SK-N-SH (cell line): Measurements from ENCODE around the gene DDX54. TPM values are rescaled to one million over a fixed set of nuclear protein-coding genes. Genes with fewer than 3 reads are reported as not detected.

ENCODE experiments used
- CTCF ChIA-PET: fragments of 300-600, 350-600 bp; formaldehyde crosslinking; extraction: SDS; loops from one replicate; lab custom pipeline; 2021; lab: Yijun Ruan, JAX
- POLR2A ChIA-PET: fragments of 350-600 bp; sonication (Branson Sonifier 250); formaldehyde crosslinking; extraction: SDS; loops from one replicate; lab custom pipeline; 2020; ENCODE audit warnings: antibody characterized with exemption, inconsistent platforms; lab: Yijun Ruan, JAX
- DNase-seq: peaks from one replicate; pipeline ENCODE4 v3.0.0; 2012
- H2AFZ ChIP-seq: fragments of 200-600 bp; sonication (generic); 2 replicates; pipeline ENCODE4 v1.8.1; 2016; ENCODE audit warnings: antibody characterized with exemption, mild to moderate bottlenecking, low read depth
- H3F3A ChIP-seq: fragments of 200-600 bp; sonication (generic); replicated peaks from 2 replicates; pipeline ENCODE3; 2016; ENCODE audit warnings: antibody characterized with exemption, mild to moderate bottlenecking; ENCODE audit not compliant: insufficient read depth
- H3K27ac ChIP-seq, 2 experiments: fragments of 200-500 bp in 1 of 2; fragments of 200-600 bp in 1 of 2; sonication (Bioruptor generic) in 1 of 2; sonication (generic), shearing (Covaris generic) in 1 of 2; 2 replicates each; pipeline versions ENCODE4 v1.5.1 to v1.6.1; 2014 to 2016; ENCODE audit warnings: low read depth in 2 of 2, inconsistent platforms in 1 of 2, low read length in 1 of 2, mild to moderate bottlenecking in 1 of 2, mixed read lengths in 1 of 2
- H3K27me3 ChIP-seq: fragments of 200-600 bp; sonication (generic), shearing (Covaris generic); 2 replicates; pipeline ENCODE4 v1.6.1; 2016; ENCODE audit warnings: mixed run types; ENCODE audit not compliant: insufficient read depth
- H3K36me3 ChIP-seq, 2 experiments: fragments of 200-500 bp in 1 of 2; fragments of 200-600 bp in 1 of 2; sonication (Bioruptor generic) in 1 of 2; sonication (generic) in 1 of 2; replicated peaks in 1 of 2; 2 replicates each; pipeline versions ENCODE3 to v1.5.1; 2014 to 2016; ENCODE audit warnings: low read length in 1 of 2, mild to moderate bottlenecking in 1 of 2; ENCODE audit not compliant: insufficient read depth in 2 of 2, control insufficient read depth in 1 of 2
- H3K4me1 ChIP-seq, 2 experiments: fragments of 200-500 bp in 1 of 2; fragments of 200-600 bp in 1 of 2; sonication (Bioruptor generic) in 1 of 2; sonication (generic), shearing (Covaris generic) in 1 of 2; 2 replicates each; pipeline versions ENCODE4 v1.5.1 to v1.6.1; 2014 to 2016; ENCODE audit warnings: low read depth in 1 of 2, low read length in 1 of 2, mixed run types in 1 of 2; ENCODE audit not compliant: insufficient read depth in 2 of 2, control insufficient read depth in 1 of 2
- H3K4me2 ChIP-seq: fragments of 200-600 bp; sonication (generic), shearing (Covaris generic); 2 replicates; pipeline ENCODE4 v1.6.1; 2017; ENCODE audit warnings: mixed run types
- H3K4me3 ChIP-seq, 2 experiments: fragments of 200-500 bp in 1 of 2; fragments of 200-600 bp in 1 of 2; sonication (Bioruptor generic) in 1 of 2; sonication (generic), shearing (Covaris generic) in 1 of 2; 2 replicates each; pipeline versions ENCODE4 v1.5.1 to v1.8.1; 2014 to 2016; ENCODE audit warnings: low read depth in 2 of 2, inconsistent platforms in 1 of 2, low read length in 1 of 2, mild to moderate bottlenecking in 1 of 2, mixed read lengths in 1 of 2, moderate library complexity in 1 of 2
- H3K79me2 ChIP-seq: fragments of 200-600 bp; sonication (generic); 2 replicates; pipeline ENCODE4 v1.8.1; 2017; ENCODE audit warnings: mild to moderate bottlenecking; ENCODE audit not compliant: insufficient read depth
- H3K9ac ChIP-seq: fragments of 200-600 bp; sonication (generic); 2 replicates; pipeline ENCODE4 v1.6.1; 2017; ENCODE audit warnings: mixed run types
- H3K9me2 ChIP-seq: fragments of 200-600 bp; sonication (generic); 2 replicates; pipeline ENCODE4 v1.6.1; 2017; ENCODE audit warnings: mixed run types
- H3K9me3 ChIP-seq: fragments of 200-600 bp; sonication (generic); 2 replicates; pipeline ENCODE4 v1.6.1; 2017; ENCODE audit warnings: mixed run types, mild to moderate bottlenecking, moderate library complexity
- H4K20me1 ChIP-seq: fragments of 200-600 bp; sonication (generic); 2 replicates; pipeline ENCODE4 v1.6.1; 2017; ENCODE audit warnings: mild to moderate bottlenecking, mixed run types; ENCODE audit not compliant: insufficient read depth
- ELF1 ChIP-seq: IDR thresholded peaks from 2 replicates; pipeline ENCODE4 v1.4.0; 2012
- EZH2phosphoT487 ChIP-seq: fragments of 200-600 bp; sonication (generic); IDR thresholded peaks from 2 replicates; pipeline ENCODE4 v1.6.1; 2017; ENCODE audit warnings: low read depth, mixed run types, mild to moderate bottlenecking, antibody characterized with exemption, moderate library complexity, borderline replicate concordance
- FOXJ3 ChIP-seq: sonication (generic); formaldehyde crosslinking; IDR thresholded peaks from 2 replicates; pipeline ENCODE4 v1.5.1; 2020; ENCODE audit warnings: mild to moderate bottlenecking, missing genetic modification reagents
- MEF2A ChIP-seq: IDR thresholded peaks from 2 replicates; pipeline ENCODE4 v1.4.0; 2012; ENCODE audit warnings: low read depth, borderline replicate concordance
- NFIC ChIP-seq: IDR thresholded peaks from 2 replicates; pipeline ENCODE4 v1.4.0; 2012; ENCODE audit warnings: borderline replicate concordance
- RAD21 ChIP-seq: IDR thresholded peaks from 2 replicates; pipeline ENCODE4 v1.6.1; 2012; ENCODE audit warnings: mild to moderate bottlenecking, low read length
- RFX5 ChIP-seq: IDR thresholded peaks from 2 replicates; pipeline ENCODE4 v1.6.1; 2012; ENCODE audit warnings: mild to moderate bottlenecking, improper control_type of control experiment, low read length
- SMC3 ChIP-seq: IDR thresholded peaks from 2 replicates; pipeline ENCODE4 v1.6.1; 2012; ENCODE audit warnings: low read depth, low read length, improper control_type of control experiment
- TEAD4 ChIP-seq: IDR thresholded peaks from 2 replicates; pipeline ENCODE4 v1.4.0; 2012; ENCODE audit warnings: mild to moderate bottlenecking, borderline replicate concordance; ENCODE audit not compliant: insufficient read depth
- YY1 ChIP-seq: IDR thresholded peaks from 2 replicates; pipeline ENCODE4 v1.4.0; 2012; ENCODE audit warnings: low read depth, mild to moderate bottlenecking
- WGBS: methylation state at CpG from one replicate; pipeline ENCODE4 v1.1.6; 2017; ENCODE audit warnings: low lambda C conversion rate; 5-methylcytosine and 5-hydroxymethylcytosine counted together
- polyA plus RNA-seq, 3 experiments: library from polyadenylated mRNA; depleted of rRNA; stranded (reverse); fragments of >200 nt; gene quantifications; 2 replicates each; pipeline ENCODE4 v1.2.3, GENCODE V29; 2012

The DDX54 gene
- polyA plus RNA-seq, 1 of the 3 experiments (the other 2 are of a cell fraction) = 69.9 TPM

GRCh38 chr12:113204804-113205203 is 19.5 kb upstream of the DDX54 start (continued):
- TF ChIP-seq YY1 (no peak), EZH2phosphoT487 (no peak)

DNA sequence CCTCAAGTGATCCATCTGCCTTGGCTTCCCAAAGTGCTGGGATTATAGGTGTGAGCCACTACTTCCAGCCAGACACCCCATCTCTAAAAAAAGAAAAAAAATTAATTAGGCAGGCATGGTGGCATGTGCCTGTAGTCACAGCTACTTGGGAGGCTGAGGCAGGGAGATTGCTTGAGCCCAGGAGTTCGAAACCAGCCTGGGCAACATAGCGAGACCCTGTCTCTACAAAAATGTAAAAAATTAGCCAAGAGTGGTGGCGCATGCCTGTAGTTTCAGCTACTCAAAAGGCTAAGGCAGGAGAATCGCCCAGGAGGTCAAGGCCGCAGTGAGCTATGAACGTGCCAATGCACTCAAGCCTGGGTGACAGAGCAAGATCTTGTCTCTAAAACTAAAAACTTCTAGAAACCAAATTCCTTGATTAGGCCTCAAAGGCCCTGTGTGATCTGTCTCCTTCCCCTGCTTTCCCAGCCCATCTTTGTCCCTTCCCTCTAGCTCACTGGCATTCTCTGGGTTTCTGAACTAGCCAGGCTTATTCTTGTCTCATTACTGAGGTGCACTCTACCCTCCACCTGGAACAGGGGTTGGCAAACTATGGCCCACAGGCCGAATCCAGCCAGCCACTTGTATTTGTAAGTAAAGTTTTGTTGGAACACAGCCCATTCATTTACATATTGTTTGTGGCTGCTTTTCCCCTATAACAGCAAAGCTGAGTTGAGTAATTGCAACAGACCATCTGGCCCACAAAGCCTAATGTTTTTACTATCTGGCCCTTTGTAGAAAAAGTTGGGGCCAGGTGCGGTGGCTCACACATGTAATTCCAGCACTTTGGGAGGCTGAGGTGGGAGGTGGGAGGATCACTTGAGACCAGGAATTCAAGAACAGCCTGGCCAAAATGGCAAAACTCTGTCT is 18.8 kb upstream of the DDX54 start:
- no peak for TF ChIP-seq SMC3
- no peak for TF ChIP-seq TEAD4
- no peak for TF ChIP-seq NFIC
- TF ChIP-seq, all 33 proteins: peak for 0
- Histone ChIP-seq H3F3A (no peaks in the 10 kb centered on the region), H3K79me2 (no peaks in the 10 kb centered on the region), H3K27ac (no peak overlapping the region), H3K4me3 (no peak overlapping the region), H2AFZ (no peak overlapping the region), H3K4me1 (peaks cover 0 to 10% of the 10 kb centered on the region in 2 experiments; a peak in 1 of 4 replicates), H3K4me2 (no peak overlapping the region), H4K20me1 (no peaks in the 10 kb centered on the region), H3K27me3 (no peaks in the 10 kb centered on the region), H3K9me3 (no peaks in the 10 kb centered on the region), H3K9me2 (no peaks in the 10 kb centered on the region), H3K36me3 (no peaks in the 10 kb centered on the region), H3K9ac (no peak overlapping the region)
- WGBS = 92% methylated on average over 8 of the region's 8 CpGs
- CTCF ChIA-PET = interaction anchor here (0.7 to 3.7 kb wide), 4 partner anchors 9 to 221 kb away, joined by 3 to 14 read pairs (median 4); no protein-coding TSS in a partner anchor
- POLR2A ChIA-PET = interaction anchor here (0.8 kb wide), 1 partner anchor 55 kb away, joined by 3 read pairs; no protein-coding TSS in a partner anchor
- no peak for DNase-seq

DNA sequence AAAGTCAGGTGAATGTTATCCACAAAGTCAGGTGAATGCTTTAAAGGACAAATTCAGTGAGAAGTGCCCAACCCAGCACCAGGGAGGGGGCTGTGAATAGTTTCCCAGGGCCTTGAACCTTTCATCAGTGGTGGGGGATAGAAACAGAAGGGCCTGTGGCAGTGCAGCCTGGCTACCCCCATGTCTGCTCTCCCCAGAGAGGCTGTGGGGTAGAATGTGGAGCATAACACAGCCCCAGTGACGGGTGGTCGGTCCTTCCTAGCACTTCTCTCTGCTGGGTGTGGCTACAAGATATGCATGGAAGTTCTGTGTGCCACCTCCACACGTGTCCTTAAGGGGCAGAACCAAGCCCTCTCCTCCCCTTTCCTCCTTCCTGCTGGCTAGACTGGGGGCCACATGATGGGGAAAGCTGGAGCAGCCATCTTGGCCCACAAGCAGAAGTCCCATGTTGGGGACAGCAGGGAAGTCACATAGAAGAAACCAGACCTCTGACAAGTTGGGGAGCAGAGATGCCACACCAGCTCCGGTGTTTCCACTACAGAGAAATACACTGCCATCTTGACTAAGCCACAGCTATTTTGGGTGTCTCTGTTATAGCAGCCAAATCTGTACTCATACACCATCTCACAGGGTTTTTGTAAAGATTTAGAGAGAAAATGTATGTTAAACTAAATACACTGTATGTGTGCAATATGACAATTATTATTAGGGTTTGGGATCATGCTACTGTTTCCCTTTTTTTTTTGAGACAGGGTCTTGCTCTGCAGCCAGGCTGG is 17.2 kb upstream of the DDX54 start:
- H3K4me1 ChIP-seq = peaks cover 0 to 10% of the 10 kb centered on the region in 2 experiments; a peak in 1 of 4 replicates
- POLR2A ChIA-PET = interaction anchor here (0.6 kb wide), 1 partner anchor 44 kb away, joined by 3 read pairs; no protein-coding TSS in a partner anchor
- no peak overlapping the region for H2AFZ ChIP-seq
- no peak overlapping the region for H3K4me2 ChIP-seq
- no peaks in the 10 kb centered on the region for H3K9me3 ChIP-seq
- no peaks in the 10 kb centered on the region for H3K27me3 ChIP-seq
- H3K9ac ChIP-seq = no peak overlapping the region
- H3F3A ChIP-seq = peaks cover 4% of the 10 kb centered on the region
- no peak for DNase-seq
- TF ChIP-seq RAD21 (no peak), MEF2A (no peak), FOXJ3 (CRISPR knock-in tag) (no peak), ELF1 (no peak), RFX5 (no peak)
- TF ChIP-seq, all 33 proteins: peak for 0
- 90% methylated on average over 3 of the region's 4 CpGs for WGBS
- CTCF ChIA-PET = interaction anchor here (1.4 to 3.7 kb wide), 2 partner anchors 180 to 223 kb away, joined by 3 to 14 read pairs; no protein-coding TSS in a partner anchor
- no peaks in the 10 kb centered on the region for H3K36me3 ChIP-seq
- no peaks in the 10 kb centered on the region for H3K9me2 ChIP-seq
- H3K79me2 ChIP-seq = no peaks in the 10 kb centered on the region
- no peak overlapping the region for H3K4me3 ChIP-seq
- H4K20me1 ChIP-seq = no peaks in the 10 kb centered on the region
- H3K27ac ChIP-seq = no peak overlapping the region
